GM12872 (cell line): ENCODE results near the gene C1orf21.

Experiments
- CTCF ChIP-seq: IDR thresholded peaks from 3 replicates; pipeline ENCODE4 v1.5.1; 2011; ENCODE audit warnings: low read depth, mild to moderate bottlenecking, low read length, moderate library complexity; ENCODE audit not compliant: insufficient read depth

The C1orf21 gene

GRCh38 chr1:184510110-184510509 is 123.3 kb downstream of the C1orf21 start:
- TF ChIP-seq CTCF = no peak

GRCh38 chr1:184512724-184513123 is 125.9 kb downstream of the C1orf21 start:
- TF ChIP-seq CTCF = no peak

- no peak for TF ChIP-seq CTCF
These were observed 126.6 kb downstream of the C1orf21 start for GRCh38 chr1:184513421-184513820.

GRCh38 chr1:184513966-184514365 is 127.1 kb downstream of the C1orf21 start:
- TF ChIP-seq CTCF = no peak

- no peak for TF ChIP-seq CTCF
These were observed 127.6 kb downstream of the C1orf21 start for GRCh38 chr1:184514447-184514846.

- no peak for TF ChIP-seq CTCF
These were observed 130.3 kb downstream of the C1orf21 start for GRCh38 chr1:184517130-184517529.

GRCh38 chr1:184518736-184519357 is 132.0 kb downstream of the C1orf21 start:
- TF ChIP-seq CTCF = no peak
